CD4-positive, alpha-beta T cell treated with Interleukin-15 for 4 hours (primary cell): Measurements from ENCODE around the gene C1QTNF2.

Source experiments
- DNase-seq: peaks from one replicate; pipeline ENCODE4 v3.0.0-alpha.2; 2020; ENCODE audit warnings: low spot score

Gene C1QTNF2

GRCh38 chr5:160369990-160370712 is at the start of gene C1QTNF2:
Gene C1QTNF2, minus strand, starts transcription at chr5:160370626. Its CDS starts 15,615 bp downstream, at chr5:160355011.
- no peak for DNase-seq

GRCh38 chr5:160420331-160420610 is 49.8 kb upstream of the C1QTNF2 start:
- DNase-seq, result no peak

GRCh38 chr5:160419458-160420330 is 49.3 kb upstream of the C1QTNF2 start:
- DNase-seq, result no peak

- peak; percentile 92 for DNase-seq
These were observed 48.4 kb upstream of the C1QTNF2 start, which contains the start of gene SLU7 for GRCh38 chr5:160418561-160419457. Gene SLU7, minus strand, starts transcription at chr5:160419081. Its CDS starts 3,787 bp downstream, at chr5:160415294.

GRCh38 chr5:160399402-160400353 is 29.3 kb upstream of the C1QTNF2 start, which contains the start of gene FAM200C:
Gene FAM200C, minus strand, starts transcription at chr5:160400054. Its CDS starts 4,564 bp downstream, at chr5:160395490.
- DNase-seq, result peak; percentile 69

- no peak for DNase-seq
These were observed 28.4 kb upstream of the C1QTNF2 start for GRCh38 chr5:160398806-160399205.

- no peak for DNase-seq
These were observed 27.1 kb upstream of the C1QTNF2 start for GRCh38 chr5:160397492-160397891.

GRCh38 chr5:160395111-160395510 is 24.7 kb upstream of the C1QTNF2 start:
- DNase-seq, result no peak

GRCh38 chr5:160390787-160391696 is 20.6 kb upstream of the C1QTNF2 start:
- DNase-seq, result no peak

GRCh38 chr5:160387445-160387844 is 17.0 kb upstream of the C1QTNF2 start:
- DNase-seq, result no peak

GRCh38 chr5:160385496-160385895 is 15.1 kb upstream of the C1QTNF2 start:
- no peak for DNase-seq

- DNase-seq, result no peak
These were observed 14.3 kb upstream of the C1QTNF2 start for GRCh38 chr5:160384681-160385080.

- no peak for DNase-seq
These were observed 11.9 kb upstream of the C1QTNF2 start for GRCh38 chr5:160382346-160382745.

GRCh38 chr5:160380041-160380440 is 9.6 kb upstream of the C1QTNF2 start:
- DNase-seq, result no peak

- no peak for DNase-seq
These were observed 9.1 kb upstream of the C1QTNF2 start for GRCh38 chr5:160379511-160379910.

- DNase-seq, result no peak
These were observed 7.9 kb upstream of the C1QTNF2 start for GRCh38 chr5:160378330-160378729.

GRCh38 chr5:160377651-160378050 is 7.2 kb upstream of the C1QTNF2 start:
- DNase-seq, result no peak

- no peak for DNase-seq
These were observed 6.0 kb upstream of the C1QTNF2 start for GRCh38 chr5:160376416-160376815.

- DNase-seq, result no peak
These were observed 5.3 kb upstream of the C1QTNF2 start for GRCh38 chr5:160375701-160376100.

GRCh38 chr5:160375166-160375565 is 4.7 kb upstream of the C1QTNF2 start:
- no peak for DNase-seq
